Large intestine (tissue), 3 donors: Measurements from ENCODE around the gene LY86. TPM values are rescaled to one million over a fixed set of nuclear protein-coding genes. Genes with fewer than 3 reads are reported as not detected.

ENCODE experiments used
- DNase-seq, 2 donors: peaks; one replicate each; pipeline versions ENCODE4 v3.0.0 to v3.0.0-alpha.2; 2013
- H3K27ac ChIP-seq: one replicate; pipeline ENCODE4 v1.5.1; 2013; ENCODE audit warnings: low read length
- H3K27me3 ChIP-seq: 2 replicates; pipeline ENCODE4 v1.6.1; 2013; ENCODE audit warnings: low read length; ENCODE audit not compliant: control insufficient read depth, insufficient read depth
- H3K36me3 ChIP-seq: 2 replicates; pipeline ENCODE4 v1.6.1; 2013; ENCODE audit warnings: low read length; ENCODE audit not compliant: control insufficient read depth, insufficient read depth
- H3K4me1 ChIP-seq: one replicate; pipeline ENCODE4 v1.6.1; 2013; ENCODE audit warnings: low read length; ENCODE audit not compliant: control insufficient read depth, insufficient read depth
- H3K4me3 ChIP-seq: one replicate; pipeline ENCODE4 v1.5.1; 2013; ENCODE audit warnings: low read length
- H3K9me3 ChIP-seq: one replicate; pipeline ENCODE4 v1.6.1; 2013; ENCODE audit warnings: mild to moderate bottlenecking, low read depth, low read length, moderate library complexity; ENCODE audit not compliant: control insufficient read depth
- WGBS: methylation state at CpG from one replicate; pipeline ENCODE4 v1.1.5; 2013; ENCODE audit warnings: low lambda C conversion rate; ENCODE audit not compliant: insufficient coverage; 5-methylcytosine and 5-hydroxymethylcytosine counted together
- polyA plus RNA-seq: library from polyadenylated mRNA; unstranded; fragments of 120-200 nt; gene quantifications from one replicate; pipeline ENCODE4 v1.2.1, GENCODE V29; 2013

Gene LY86
- polyA plus RNA-seq, 1 donor = 3.5 TPM

DNA sequence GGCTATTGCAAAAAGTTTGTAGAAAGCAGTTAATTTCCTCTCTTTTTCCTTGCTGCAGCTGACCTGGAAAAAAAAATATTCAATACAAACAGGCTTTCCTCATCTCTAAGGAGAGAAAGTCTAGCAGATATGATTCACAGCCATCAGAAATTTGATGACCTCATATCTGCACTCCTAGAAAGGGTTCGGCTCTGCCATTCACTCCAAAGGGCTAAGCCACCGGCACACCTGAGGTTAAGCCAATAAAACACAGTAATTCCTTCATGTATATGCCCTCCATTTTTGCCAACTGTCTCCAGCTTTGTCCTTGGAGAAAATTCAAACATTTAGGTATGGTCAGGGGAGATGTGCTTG lies 18.7 kb upstream of the LY86 start:
- DNase-seq = no peak
- Histone ChIP-seq H3K27ac (no peak overlapping the region), H3K9me3 (no peaks in the 10 kb centered on the region), H3K4me3 (no peak overlapping the region), H3K27me3 (peaks cover 5% of the 10 kb centered on the region), H3K4me1 (no peaks in the 10 kb centered on the region), H3K36me3 (no peaks in the 10 kb centered on the region)
- no CpG with 5 or more reads among the region's 2 CpGs for WGBS

DNA sequence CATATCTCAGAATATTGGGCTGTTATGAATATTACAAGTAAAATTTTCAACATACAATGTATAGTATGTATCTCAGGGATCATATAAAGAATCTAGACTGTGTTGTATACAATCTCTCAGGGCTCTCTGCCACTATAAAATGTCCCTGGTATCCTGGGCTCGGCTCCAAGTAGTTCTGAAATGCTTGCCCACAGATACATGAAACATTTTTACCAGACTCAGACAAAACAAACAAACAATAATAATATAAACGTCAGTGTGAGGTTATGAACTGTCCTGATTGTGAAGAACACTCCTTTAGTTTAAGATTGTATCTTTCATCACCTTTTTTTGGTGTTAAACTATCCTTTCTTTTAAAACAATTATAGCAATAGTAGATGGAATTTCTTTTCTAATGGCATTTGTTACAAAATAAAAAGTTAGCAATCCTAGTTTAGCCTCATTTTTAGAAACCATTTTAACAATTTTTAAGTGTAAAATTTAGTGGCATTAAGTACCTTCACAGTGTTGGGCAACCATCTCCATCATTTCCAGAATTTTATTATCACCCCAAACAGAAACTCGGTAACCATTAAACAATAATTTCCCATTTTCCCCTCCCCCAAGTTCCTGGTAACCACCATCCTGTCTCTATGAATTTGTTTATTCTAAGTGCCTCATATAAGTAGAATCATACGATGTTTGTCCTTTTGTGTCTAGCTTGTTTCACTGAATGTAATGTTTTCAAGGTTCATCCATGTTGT lies 17.4 kb upstream of the LY86 start:
- 63% methylated on average over 2 of the region's 4 CpGs for WGBS
- no peak overlapping the region for H3K27ac ChIP-seq
- no peaks in the 10 kb centered on the region for H3K4me1 ChIP-seq
- no peak overlapping the region for H3K4me3 ChIP-seq
- H3K36me3 ChIP-seq = no peaks in the 10 kb centered on the region
- no peaks in the 10 kb centered on the region for H3K9me3 ChIP-seq
- no peak for DNase-seq
- H3K27me3 ChIP-seq = peaks cover 5% of the 10 kb centered on the region

DNA sequence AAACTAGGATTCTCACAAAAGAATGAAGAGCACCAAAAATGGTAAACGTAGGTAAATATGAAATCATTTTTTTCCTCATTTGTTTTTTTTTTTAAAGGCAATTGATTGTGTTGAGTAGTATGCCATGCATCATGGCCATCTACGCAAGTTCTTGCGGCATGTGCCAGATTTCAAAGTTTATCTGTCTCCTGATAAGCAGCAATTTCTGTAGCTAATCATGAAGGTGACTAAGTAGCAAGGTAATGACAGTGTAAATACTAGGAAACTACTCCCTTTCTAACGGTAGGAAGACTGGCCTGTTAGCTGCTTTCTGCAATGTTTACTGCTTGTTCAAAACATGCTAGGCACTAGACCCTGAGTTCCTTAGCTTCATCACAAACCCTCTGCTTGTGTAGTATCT lies 13.4 kb upstream of the LY86 start:
- Histone ChIP-seq H3K27ac (no peak overlapping the region), H3K4me1 (no peaks in the 10 kb centered on the region), H3K36me3 (no peaks in the 10 kb centered on the region), H3K27me3 (peaks cover 2% of the 10 kb centered on the region), H3K4me3 (no peak overlapping the region), H3K9me3 (no peaks in the 10 kb centered on the region)
- DNase-seq = no peak
- 100% methylated on average over 1 of the region's 4 CpGs for WGBS

- WGBS = no CpG with 5 or more reads among the region's 1 CpG
- no peaks in the 10 kb centered on the region for H3K4me1 ChIP-seq
- no peak overlapping the region for H3K27ac ChIP-seq
- H3K36me3 ChIP-seq = no peaks in the 10 kb centered on the region
- H3K27me3 ChIP-seq = peaks cover 2% of the 10 kb centered on the region
- H3K4me3 ChIP-seq = no peak overlapping the region
- DNase-seq = no peak
- H3K9me3 ChIP-seq = no peaks in the 10 kb centered on the region
Observed at GRCh38 chr6:6577735-6578134, 10.8 kb upstream of the LY86 start.

DNA sequence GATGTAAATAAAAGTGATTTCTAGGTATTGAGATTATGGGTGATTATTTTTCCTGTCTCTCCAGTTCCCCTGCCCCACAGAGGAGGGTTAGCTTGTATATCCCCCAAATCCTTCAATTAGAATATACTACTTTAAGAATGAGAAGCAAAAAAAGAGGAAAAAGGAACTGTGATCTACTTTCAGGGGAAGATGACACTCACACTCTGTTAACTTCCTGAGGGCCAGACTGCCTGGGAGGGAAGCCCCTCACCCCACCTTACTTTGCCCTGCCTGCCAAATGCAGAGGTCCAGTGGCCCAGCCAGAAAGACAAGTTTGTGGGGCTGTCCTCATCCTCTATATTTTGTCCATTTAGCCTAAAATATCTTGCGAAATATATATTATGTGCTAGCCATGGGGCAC lies 9.2 kb upstream of the LY86 start:
- WGBS = no CpG with 5 or more reads among the region's 1 CpG
- Histone ChIP-seq H3K36me3 (no peaks in the 10 kb centered on the region), H3K9me3 (no peaks in the 10 kb centered on the region), H3K27me3 (peaks cover under 1% of the 10 kb centered on the region), H3K4me3 (no peak overlapping the region), H3K27ac (no peak overlapping the region), H3K4me1 (no peaks in the 10 kb centered on the region)
- no peak for DNase-seq

GRCh38 chr6:6580225-6580856 lies 8.2 kb upstream of the LY86 start:
- WGBS = 100% methylated on average over 2 of the region's 6 CpGs
- Histone ChIP-seq H3K36me3 (no peaks in the 10 kb centered on the region), H3K4me3 (no peak overlapping the region), H3K27me3 (peaks cover 3% of the 10 kb centered on the region), H3K9me3 (no peaks in the 10 kb centered on the region), H3K27ac (no peak overlapping the region), H3K4me1 (no peaks in the 10 kb centered on the region)
- DNase-seq = no peak

- Histone ChIP-seq H3K27ac (no peak overlapping the region), H3K27me3 (peaks cover 3% of the 10 kb centered on the region), H3K4me1 (no peaks in the 10 kb centered on the region), H3K4me3 (no peak overlapping the region), H3K36me3 (no peaks in the 10 kb centered on the region), H3K9me3 (no peaks in the 10 kb centered on the region)
- DNase-seq = no peak
- no CpG with 5 or more reads among the region's 3 CpGs for WGBS
Observed at GRCh38 chr6:6581054-6581453, 7.5 kb upstream of the LY86 start.

GRCh38 chr6:6582131-6582530 lies 6.4 kb upstream of the LY86 start:
- no peaks in the 10 kb centered on the region for H3K4me1 ChIP-seq
- WGBS = no CpG with 5 or more reads among the region's 1 CpG
- no peaks in the 10 kb centered on the region for H3K36me3 ChIP-seq
- H3K4me3 ChIP-seq = no peak overlapping the region
- H3K9me3 ChIP-seq = no peaks in the 10 kb centered on the region
- no peak overlapping the region for H3K27ac ChIP-seq
- no peak for DNase-seq
- H3K27me3 ChIP-seq = peaks cover 3% of the 10 kb centered on the region

DNA sequence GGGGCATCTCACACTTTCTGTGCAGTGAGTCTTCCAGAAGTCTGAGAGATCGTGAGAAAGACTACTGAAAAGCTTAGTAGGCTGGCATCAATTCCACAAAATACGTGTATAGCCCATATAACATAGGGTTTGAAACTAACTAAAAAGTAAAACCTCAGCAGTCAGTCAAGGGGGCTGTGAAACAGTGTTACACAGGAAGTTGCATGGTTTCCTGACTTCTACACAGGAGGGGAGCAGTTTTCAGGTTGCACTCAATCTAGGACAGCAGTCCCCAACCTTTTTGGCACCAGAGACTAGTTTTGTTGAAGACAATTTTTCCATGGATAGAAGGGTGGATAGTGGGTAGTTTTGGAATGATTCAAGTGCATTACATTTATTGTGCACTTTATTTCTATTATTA lies 4.7 kb upstream of the LY86 start:
- H3K9me3 ChIP-seq = no peaks in the 10 kb centered on the region
- no peak overlapping the region for H3K4me3 ChIP-seq
- H3K27me3 ChIP-seq = peaks cover 3% of the 10 kb centered on the region
- H3K27ac ChIP-seq = no peak overlapping the region
- no CpG with 5 or more reads among the region's 2 CpGs for whole genome bisulfite sequencing
- H3K4me1 ChIP-seq = no peaks in the 10 kb centered on the region
- H3K36me3 ChIP-seq = no peaks in the 10 kb centered on the region
- no peak for DNase-seq

GRCh38 chr6:6584310-6585002 lies 4.1 kb upstream of the LY86 start:
- WGBS = no CpG with 5 or more reads among the region's 7 CpGs
- Histone ChIP-seq H3K27ac (no peak overlapping the region), H3K4me3 (no peak overlapping the region), H3K27me3 (peaks cover 3% of the 10 kb centered on the region), H3K9me3 (no peaks in the 10 kb centered on the region), H3K4me1 (no peaks in the 10 kb centered on the region), H3K36me3 (no peaks in the 10 kb centered on the region)
- DNase-seq = no peak
